Renal cortex interstitium (tissue), 11 donors: Measurements from ENCODE around the gene TAMALIN. TPM values are rescaled to one million over a fixed set of nuclear protein-coding genes. Genes with fewer than 3 reads are reported as not detected.

Source experiments
- DNase-seq, 11 donors: peaks; one replicate each; pipeline ENCODE4 v3.0.0-alpha.2; 2013; ENCODE audit warnings: low read depth in 9 of 11, low spot score in 4 of 11; ENCODE audit errors: extremely low read depth in 1 of 11
- polyA plus RNA-seq, 3 donors: library from polyadenylated mRNA; unstranded; fragments of 120-200 nt; gene quantifications; one replicate each; pipeline ENCODE4 v1.2.1, GENCODE V29; 2013; ENCODE audit not compliant: insufficient read length in 3 of 3

Gene TAMALIN
- polyA plus RNA-seq, 3 donors = 19.7 to 21.4 (median 20.3) TPM

DNA sequence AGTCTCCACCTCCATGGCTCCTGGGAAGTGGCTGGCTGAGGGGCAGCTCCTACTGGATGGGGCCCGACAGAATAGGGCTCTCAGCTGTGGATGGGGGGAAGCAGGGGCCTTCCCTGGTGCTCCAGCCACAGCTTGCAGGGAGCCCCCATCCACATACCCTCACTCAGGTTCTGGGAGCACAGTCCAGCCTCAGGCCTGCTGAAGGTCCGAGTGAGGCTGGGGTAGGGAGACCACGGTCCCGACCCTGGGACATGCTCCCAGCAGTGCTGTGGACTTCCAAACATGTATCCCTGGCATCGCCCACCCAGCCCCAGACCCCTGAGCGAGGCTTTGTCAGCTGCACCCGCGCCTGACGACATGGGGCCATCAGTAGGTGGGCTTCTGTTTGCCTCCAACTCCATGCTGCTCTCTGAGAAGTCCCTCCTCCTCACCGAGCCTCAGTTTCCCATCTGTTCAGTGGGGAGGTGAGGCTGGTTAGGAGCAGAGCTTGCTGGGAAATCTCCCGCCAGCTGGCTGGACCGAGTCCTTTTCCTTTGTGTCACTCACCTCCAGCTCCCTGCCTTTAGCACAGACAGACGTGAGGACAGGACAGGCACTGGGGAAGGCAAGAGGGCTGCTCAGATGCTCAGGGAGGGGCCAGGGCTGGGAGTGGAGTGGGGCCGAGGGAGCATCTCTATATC, 53.9 kb downstream of the TAMALIN start:
- DNase-seq = no peak

DNA sequence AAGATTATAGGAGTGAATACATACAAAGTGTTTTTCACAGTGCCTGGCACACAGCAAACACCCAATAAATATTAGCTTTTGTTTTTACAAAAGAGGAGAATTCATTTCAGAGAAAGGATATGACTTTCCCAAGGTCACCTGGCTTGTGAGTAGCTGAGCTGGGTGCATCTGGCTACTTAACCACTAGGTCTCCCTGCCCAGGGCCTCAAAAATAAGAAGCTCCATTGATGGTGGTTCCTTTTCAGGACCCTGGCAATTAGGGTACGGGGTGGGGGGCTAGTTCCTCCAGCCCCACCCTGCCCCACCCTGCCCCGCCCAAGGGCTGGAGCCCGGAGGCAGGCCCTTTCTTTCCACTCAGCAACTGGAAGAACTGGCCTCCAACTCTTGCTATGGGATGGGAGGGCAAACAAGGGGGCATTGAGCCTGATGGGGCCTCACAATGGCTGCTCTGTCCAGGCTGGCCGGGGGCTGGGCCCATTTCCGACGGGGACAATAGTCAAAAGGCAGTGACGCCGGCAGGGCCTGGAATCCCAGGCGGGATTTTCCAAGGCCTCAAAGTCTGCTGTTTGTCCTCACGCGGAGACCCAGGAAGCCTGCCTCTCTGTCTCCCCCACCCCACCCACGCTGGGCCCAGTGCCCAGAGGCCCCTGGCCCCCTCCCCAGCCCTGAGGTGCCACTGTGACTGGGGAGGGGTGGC, 54.9 kb downstream of the TAMALIN start:
- DNase-seq = no peak

DNA sequence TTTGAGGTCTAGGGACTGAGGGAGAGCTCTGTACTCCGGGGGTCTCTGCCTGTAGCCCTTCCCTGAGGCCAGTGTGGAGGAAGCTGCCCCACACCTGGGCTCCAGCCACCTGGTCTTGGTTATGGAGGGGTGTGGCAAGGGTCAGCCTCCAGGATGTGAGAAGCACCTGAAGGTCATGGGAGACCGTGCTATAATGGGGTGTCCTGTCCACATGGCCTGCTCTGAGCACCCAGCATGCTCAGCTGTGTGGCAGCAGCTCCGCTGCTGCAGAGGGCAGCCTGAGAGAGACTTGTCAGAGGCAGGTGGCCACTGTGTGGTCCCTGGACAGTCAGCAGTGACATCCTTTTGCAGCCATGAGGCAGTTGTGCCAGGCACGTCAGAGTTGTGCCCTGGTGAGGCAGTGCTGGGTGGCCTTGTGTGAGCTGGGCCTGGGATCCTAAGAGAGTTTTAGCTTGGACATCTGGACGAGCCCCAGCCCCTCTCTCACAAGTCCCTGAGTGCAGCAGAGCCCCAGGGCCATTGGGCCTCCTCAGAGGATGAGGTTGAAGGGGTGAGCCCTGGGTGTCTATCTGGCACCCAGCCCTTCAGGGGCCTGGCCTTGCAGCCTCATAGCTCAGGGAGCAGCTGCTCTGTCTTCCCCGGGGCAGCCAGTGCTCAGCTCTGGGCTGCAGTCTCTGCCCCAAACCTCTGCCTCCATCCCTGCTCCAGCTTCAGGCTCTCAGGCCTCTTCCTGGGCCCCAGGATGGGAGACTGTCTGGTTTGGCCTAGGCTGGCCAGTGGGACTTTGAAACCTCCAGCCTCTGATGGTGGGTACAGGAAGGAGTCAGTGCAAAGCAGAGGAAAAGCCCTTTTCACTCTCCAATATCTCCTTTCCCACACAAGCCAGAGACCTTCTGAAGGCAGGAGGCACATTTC, 55.7 kb downstream of the TAMALIN start:
- no peak for DNase-seq

DNA sequence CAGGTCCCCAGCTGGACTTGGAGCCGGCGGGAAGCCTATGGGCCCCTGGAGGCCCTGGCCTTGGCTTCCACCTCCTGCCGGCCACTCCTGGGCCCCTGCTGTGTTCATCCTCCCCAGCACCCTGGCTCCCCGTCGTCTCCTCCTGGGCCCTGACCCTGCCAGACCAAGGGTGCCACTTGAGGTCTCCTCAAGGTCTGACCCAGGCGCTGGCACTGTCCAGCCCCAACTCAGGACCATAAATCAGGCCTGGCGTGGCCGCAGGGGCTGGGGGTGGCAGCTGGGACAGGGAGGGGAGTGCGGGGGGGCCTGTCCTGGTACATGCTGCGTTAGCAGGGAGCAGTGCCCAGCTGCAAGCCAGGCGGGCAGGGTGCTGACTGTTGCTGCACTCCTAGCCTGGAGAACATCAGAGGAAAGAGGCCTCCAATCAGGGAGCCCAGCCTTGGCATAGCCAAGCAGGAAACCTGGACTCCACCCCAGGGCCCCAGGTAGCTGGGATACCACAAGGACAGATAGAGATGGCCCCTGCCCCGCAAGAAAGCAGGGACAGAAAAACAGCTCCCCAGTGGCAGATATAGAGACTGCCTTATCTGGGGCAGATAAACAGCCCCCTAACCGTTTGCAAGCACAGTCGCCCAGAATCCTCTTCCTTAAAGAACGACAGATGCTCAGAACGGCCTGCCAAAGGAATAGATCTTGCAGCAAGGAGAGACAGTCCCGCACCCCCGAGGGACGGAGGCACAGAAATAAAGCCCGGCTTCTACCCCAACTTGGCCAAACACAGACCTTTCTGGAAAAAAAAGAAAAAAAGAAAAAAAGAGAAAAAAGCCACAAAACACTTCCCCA, 56.6 kb downstream of the TAMALIN start:
- DNase-seq = no peak

DNA sequence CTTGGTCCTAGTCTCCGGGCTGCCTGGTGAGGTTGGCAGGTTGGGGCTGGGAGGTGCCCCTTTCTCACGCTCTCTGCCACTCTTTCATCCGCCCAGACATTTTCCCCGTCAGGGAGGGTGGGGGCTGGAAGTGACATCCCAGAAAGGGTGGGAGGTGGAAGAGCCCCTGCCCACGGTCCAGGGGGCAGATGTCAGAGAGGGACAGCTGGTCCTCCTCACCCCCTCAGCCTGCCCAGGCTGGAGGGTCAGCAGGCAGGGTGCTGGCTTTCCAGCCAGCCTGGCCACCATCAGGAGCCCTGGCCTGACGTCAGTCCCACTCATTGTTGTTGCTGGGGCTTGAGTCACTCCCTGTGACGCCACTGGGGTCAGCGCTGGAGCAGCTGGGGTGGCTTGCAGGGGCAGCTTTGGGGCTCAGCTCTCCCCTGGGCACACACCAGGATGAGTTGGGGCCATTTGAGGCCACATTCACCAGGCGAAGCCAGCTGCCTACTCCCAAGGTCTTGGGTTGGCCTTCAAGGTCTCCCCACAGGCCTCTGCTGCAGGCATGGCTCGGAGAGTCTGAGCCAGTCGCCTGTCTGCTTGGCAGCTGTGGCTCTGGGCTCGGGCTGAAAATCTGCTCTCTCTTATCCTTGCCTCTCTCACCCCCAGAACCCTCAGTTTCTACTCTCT, 57.4 kb downstream of the TAMALIN start:
- DNase-seq = no peak

Other genes starting within 250 kb of the TAMALIN start
- 1 to 10 TPM; 3.0 to 6.0 (median 4.5) TPM for gene FIGNL2, start 158.2 kb upstream of the TAMALIN start, polyA plus RNA-seq
- under 1 TPM; 0.16 to 0.45 (median 0.36) TPM for gene ANKRD33, start 118.8 kb upstream of the TAMALIN start, polyA plus RNA-seq
- gene ACVRL1, start 99.4 kb upstream of the TAMALIN start, polyA plus RNA-seq = 10 to 100 TPM; 29.9 to 37.0 (median 31.1) TPM
- 10 to 100 TPM; 52.6 to 59.3 (median 54.1) TPM for gene ACVR1B, start 55.2 kb upstream of the TAMALIN start, polyA plus RNA-seq
- gene NR4A1, start 44.5 kb downstream of the TAMALIN start, polyA plus RNA-seq = 10 to 100 TPM; 14.8 to 43.3 (median 36.0) TPM
- gene ATG101, start 63.0 kb downstream of the TAMALIN start, polyA plus RNA-seq = 10 to 100 TPM; 21.8 to 32.0 (median 24.7) TPM
- under 1 TPM; 0.34 to 0.73 (median 0.69) TPM for gene SMIM41, start 72.8 kb downstream of the TAMALIN start, polyA plus RNA-seq
- gene KRT80, start 185.1 kb downstream of the TAMALIN start, polyA plus RNA-seq = 1 to 10 TPM in 1 of 3 donors, under 1 TPM in 2; 0.52 to 1.8 (median 0.87) TPM
- 10 to 100 TPM; 37.4 to 64.1 (median 42.0) TPM for gene KRT7, start 226.3 kb downstream of the TAMALIN start, polyA plus RNA-seq